Measurements from ENCODE around the gene TSPAN6.

Gene TSPAN6

DNA sequence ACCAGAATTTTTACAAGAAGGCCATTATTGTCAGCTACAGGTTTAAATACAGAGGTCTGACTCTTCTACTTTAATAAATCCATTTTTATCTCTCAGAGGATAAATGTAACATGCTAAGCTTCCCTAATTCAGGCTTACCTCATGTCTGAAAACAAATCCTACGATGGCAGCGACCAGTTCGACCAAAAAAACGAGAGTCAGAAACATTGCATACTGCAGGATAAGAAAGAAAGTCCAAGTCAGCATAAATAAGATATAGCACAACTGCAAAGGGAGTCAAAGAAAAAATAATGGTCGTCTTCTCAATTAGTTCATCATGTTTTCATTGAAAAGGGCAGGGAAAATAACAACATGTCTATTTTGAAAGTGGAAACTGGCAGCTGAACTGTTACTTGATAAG lies 1.6 kb downstream of the TSPAN6 start:
- TF ChIP-seq GATA2 (IDR thresholded peaks at IDR 0.05; ENCODE audit: low read depth, low read length) (no peak), GATA3 (IDR thresholded peaks at IDR 0.05; ENCODE audit: low read depth, low read length) (no peak)

DNA sequence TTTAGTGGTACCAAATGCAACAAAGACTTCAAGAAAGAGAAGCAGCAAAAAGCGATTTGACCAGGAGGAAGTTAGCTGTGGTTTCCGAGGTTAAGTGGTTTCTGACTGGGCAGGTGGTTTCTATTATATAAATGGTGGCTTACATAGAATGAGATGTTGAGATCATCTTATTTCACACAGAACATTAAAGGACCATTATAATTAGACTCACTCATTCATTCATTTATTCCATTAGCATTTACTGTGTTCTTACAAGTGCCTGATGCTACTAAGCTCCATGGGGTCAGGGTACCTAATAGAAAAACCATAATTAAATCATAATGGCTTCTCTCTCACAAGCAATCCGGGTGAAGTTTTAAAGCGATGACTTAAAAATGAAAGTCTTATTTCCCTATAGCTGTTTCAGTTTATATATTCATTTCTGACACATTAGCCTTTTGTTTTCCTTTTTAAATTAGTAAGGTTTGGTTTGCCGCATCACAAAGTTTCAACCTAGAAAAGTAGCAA lies 10.6 kb downstream of the TSPAN6 start:
- TF ChIP-seq GATA2 (IDR thresholded peaks at IDR 0.05; ENCODE audit: low read depth, low read length): no peak

DNA sequence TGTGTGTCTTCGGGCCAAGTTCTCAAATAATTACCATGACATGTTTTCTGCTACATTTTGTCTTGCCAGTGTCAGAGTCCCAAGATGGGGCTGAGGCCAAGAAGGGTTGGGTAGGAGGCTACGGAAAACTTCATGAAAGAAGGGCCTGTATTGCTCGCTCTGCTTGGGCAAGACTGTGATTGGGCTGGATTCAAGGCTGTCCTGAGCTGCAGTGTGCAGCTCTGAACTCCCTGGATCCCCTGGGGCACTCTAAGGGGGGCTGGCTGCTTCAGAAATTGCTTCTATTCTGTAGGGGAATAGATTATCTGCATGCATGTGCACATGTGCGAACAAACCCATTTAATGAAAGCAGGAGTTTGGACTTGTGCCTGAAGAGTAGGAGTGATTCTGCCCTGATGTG lies 13.6 kb downstream of the TSPAN6 start:
- TF ChIP-seq GATA3 (IDR thresholded peaks at IDR 0.05; ENCODE audit: low read depth, low read length): no peak
- TF ChIP-seq GATA2 (IDR thresholded peaks at IDR 0.05; ENCODE audit: low read depth, low read length): no peak

DNA sequence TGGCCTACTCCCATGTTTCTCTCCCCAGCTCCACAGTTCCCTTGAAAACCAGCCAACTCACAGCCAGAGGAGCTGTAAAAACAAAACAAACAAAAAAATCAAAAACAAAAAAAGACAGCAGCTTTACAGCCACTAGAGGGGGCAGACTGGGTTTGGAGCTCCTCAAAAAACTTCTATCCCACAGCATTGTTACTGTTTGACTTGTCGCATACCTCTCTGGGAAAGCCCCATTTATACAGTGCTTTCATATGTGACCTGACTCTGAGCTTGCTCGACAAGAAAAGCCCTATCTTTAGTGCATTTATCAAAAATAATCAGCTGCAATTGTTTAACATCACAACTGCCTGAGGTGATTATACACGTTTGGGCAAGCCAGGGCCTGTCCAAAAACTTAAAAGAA lies 21.6 kb downstream of the TSPAN6 start:
- TF ChIP-seq GATA2 (IDR thresholded peaks at IDR 0.05; ENCODE audit: low read depth, low read length): no peak
- TF ChIP-seq GATA3 (IDR thresholded peaks at IDR 0.05; ENCODE audit: low read depth, low read length): no peak

DNA sequence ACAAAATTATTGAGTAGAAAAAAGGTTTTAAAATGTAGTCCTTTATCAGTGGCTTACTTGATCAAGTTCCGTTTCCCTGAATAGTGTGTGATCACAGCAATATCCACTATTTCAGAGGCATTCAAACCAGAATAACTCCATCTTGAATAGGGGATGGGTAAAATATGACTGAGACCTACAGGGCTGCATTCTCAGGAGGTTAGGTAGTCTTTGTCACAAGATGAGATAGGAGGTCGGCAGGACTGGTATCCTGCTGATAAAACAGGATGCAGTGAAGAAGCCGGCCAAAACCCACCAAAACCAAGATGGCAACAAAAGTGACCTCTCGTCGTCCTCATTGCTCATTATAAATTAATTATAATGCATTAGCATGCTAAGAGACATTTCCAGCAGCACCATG lies 24.7 kb downstream of the TSPAN6 start:
- no peak for TF ChIP-seq GATA3 (IDR thresholded peaks at IDR 0.05; ENCODE audit: low read depth, low read length)
- no peak for TF ChIP-seq GATA2 (IDR thresholded peaks at IDR 0.05; ENCODE audit: low read depth, low read length)

DNA sequence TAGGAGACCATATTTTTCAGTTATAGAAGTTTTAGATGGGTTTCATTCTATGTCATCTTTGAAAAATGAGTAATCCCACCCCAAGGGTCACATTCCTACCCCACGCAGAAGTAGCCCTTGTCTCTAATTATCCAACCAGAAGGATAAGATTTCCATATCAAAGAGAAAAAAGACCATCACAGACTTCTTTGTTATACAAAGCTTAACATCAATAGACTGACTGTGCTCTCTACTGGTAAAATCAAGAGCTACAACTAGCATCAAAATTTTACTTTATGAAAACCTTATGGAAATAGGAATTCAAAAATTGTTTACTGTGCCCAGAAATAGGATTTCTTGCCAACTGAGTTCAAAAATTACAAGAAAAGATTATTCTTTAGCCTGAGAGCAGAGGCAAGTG lies 27.0 kb downstream of the TSPAN6 start:
- TF ChIP-seq GATA2 (IDR thresholded peaks at IDR 0.05; ENCODE audit: low read depth, low read length) (no peak), GATA3 (IDR thresholded peaks at IDR 0.05; ENCODE audit: low read depth, low read length) (no peak)

DNA sequence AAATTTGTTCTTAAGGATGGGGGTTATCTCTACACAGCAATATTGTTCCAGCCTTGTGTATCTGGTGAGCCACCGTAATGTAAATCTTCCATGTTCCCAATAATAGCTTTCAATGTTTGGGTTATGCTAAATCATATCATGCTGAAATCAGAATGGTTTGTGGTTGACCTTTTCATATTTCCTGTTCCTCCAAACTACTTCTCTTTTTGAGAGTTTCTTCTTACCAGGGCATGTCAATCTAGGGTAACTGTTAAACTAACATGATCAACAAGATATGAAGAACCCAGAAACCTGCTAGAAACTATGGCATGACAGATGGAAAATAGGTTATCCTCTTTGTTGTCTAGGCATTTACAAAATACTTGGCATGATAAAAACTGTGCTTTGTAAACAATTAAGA lies 29.9 kb downstream of the TSPAN6 start:
- TF ChIP-seq GATA2 (IDR thresholded peaks at IDR 0.05; ENCODE audit: low read depth, low read length) (no peak), GATA3 (IDR thresholded peaks at IDR 0.05; ENCODE audit: low read depth, low read length) (no peak)

DNA sequence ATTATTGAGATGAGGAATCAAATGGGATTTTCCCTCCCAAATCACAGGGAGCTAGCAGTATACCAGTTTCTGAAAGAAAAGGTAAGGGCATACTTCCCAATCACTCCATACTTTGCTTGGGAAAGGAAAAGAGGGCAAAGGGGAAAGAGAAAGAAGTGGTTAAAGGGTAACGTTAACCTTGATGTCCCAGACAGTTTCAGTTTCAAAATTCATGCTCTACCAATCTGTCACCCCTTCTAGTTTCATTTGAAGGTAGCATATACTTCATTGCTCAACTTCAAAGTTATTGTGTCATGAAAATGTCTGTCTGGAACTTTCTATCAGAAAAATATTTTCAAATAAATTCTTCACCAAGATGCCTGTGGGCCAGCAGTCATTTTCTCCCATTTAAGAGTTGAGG lies 35.8 kb downstream of the TSPAN6 start:
- TF ChIP-seq GATA3 (IDR thresholded peaks at IDR 0.05; ENCODE audit: low read depth, low read length) (no peak), GATA2 (IDR thresholded peaks at IDR 0.05; ENCODE audit: low read depth, low read length) (no peak)

DNA sequence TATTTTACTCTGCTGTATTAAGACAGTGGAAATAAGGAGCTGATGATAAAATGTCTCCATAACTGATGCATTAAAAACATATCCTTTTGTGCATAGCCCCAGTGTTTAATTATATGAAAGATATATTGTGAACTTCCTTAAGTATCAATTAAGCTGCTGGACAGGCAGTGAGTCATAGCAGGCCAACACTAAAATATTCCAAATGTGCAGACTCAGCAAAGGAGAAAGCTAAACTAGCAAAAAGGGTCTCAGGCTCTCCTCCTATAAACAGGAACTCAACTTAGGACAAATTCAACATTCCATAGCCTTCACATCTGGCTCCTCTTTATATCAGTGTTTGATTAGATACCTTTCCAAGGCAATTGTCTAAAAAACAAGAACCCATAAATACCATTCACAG lies 36.3 kb downstream of the TSPAN6 start:
- TF ChIP-seq GATA3 (IDR thresholded peaks at IDR 0.05; ENCODE audit: low read depth, low read length) (no peak), GATA2 (IDR thresholded peaks at IDR 0.05; ENCODE audit: low read depth, low read length) (no peak)

DNA sequence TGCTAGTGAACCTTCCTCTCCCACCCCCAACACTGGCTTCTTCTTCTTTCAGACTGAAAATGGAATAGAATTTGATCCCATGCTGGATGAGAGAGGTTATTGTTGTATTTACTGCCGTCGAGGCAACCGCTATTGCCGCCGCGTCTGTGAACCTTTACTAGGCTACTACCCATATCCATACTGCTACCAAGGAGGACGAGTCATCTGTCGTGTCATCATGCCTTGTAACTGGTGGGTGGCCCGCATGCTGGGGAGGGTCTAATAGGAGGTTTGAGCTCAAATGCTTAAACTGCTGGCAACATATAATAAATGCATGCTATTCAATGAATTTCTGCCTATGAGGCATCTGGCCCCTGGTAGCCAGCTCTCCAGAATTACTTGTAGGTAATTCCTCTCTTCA lies 37.1 kb downstream of the TSPAN6 start:
- TF ChIP-seq GATA3 (IDR thresholded peaks at IDR 0.05; ENCODE audit: low read depth, low read length): no peak
- no peak for TF ChIP-seq GATA2 (IDR thresholded peaks at IDR 0.05; ENCODE audit: low read depth, low read length)

DNA sequence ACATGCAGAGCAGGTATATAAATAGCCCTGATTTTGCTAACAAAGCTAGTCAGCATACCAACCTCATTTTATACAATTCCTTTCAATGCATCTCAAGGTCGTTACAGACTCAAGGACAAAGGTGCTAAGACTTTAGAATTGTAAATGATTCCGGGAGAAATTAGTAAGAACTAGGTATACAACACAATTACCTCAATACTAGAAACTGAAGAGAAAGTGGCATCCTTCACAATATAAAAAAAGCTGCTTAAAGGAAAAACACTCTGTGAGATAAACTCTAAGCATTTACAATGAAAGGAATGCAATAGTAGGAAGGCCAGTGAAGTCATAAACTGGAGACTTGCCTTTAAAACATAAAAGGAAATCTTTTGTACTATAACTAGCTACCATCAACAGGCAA lies 40.0 kb downstream of the TSPAN6 start:
- TF ChIP-seq GATA2 (IDR thresholded peaks at IDR 0.05; ENCODE audit: low read depth, low read length): no peak
- no peak for TF ChIP-seq GATA3 (IDR thresholded peaks at IDR 0.05; ENCODE audit: low read depth, low read length)

DNA sequence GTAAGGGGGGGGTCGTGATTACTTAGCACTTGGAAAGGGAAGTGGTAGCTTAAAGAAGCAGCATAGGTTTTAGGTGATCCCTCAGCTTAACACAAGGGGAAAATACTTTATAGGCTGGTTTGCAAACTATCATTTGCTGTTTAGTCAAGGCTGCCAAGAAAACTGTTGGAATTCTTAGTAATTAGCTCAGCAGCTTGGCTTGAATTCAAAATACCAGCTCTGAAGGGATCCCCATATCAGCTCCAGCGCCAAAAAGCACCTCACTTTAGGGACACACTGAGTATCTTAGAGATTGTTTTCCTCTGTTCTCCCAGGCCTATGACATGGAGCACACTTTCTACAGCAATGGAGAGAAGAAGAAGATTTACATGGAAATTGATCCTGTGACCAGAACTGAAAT lies 43.0 kb downstream of the TSPAN6 start:
- TF ChIP-seq GATA2 (IDR thresholded peaks at IDR 0.05; ENCODE audit: low read depth, low read length): no peak
- no peak for TF ChIP-seq GATA3 (IDR thresholded peaks at IDR 0.05; ENCODE audit: low read depth, low read length)

DNA sequence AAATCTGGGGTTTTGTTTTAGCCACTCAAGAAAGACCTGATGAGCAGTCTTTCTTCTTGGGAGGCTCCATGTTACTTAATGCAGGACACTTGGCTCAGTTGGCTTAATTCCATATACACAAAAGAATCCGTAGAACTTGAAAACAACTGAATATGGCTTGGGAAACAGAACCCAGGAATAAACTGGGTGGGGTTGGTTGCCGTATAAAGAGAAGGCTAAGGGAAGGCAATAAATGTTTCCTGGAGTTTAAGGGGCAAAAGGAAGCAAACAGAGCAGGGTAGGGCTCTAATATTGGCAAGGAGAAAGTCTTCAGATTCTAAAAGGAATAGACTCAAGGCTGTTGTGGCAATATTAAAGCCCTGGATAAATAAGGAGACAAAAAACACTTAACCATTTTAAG lies 43.5 kb downstream of the TSPAN6 start:
- no peak for TF ChIP-seq GATA2 (IDR thresholded peaks at IDR 0.05; ENCODE audit: low read depth, low read length)
- no peak for TF ChIP-seq GATA3 (IDR thresholded peaks at IDR 0.05; ENCODE audit: low read depth, low read length)

DNA sequence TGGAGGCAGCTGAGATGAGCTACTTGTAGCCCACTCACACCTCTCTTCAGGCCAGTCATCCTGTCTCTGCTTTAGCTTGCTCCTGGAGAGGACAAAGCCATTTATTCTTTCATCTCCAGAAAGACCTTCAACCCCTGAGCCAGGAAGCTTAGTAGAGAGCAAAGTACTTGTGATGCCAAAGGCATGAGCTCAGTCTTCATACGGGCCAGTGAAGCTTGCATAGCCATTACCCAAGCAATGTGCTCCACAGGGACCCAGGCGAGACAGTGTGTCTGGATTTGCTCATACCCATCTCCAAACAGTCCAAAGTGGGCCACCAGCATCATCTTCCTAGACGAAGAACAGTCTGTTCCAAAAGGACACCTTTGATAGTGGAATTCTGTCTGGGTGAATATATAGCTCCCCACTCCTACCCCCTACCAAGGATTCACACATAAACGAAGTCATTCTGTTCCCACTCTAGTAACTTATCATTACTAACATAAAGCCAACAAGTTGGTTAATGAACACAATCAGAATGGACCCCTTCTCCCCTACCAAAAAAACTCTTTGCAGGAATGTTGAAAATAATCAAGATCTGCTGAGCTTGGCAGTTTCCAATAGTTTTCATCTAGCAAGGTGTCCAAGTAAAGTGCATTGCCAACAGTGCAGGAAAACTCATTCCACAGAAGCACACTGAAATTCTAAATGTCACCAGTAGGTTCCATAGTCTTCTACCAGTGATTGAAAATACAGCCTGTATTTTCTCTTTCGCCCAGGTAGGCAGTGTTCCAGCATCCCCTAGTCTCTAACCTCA lies 45.2 kb downstream of the TSPAN6 start:
- TF ChIP-seq GATA3 (IDR thresholded peaks at IDR 0.05; ENCODE audit: low read depth, low read length): no peak
- no peak for TF ChIP-seq GATA2 (IDR thresholded peaks at IDR 0.05; ENCODE audit: low read depth, low read length)

DNA sequence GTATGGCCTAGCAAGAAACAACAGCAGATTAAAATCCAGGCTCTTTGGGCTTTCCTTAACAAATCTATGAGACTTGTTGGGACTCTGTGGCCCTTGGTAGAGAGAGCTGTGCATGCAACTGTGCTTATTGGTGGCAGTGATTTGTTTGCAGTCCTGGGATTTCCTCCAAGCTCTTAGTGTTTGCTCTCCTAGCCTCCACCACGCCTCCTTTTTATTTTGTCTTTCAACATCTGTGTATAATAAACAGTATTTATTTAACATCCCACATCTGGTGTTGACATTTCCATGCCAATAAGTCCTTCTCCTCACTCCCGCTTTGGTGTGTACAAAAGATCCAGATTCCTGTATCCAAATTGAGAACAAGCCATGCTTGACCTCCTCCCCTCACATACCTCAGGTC lies 48.7 kb downstream of the TSPAN6 start:
- TF ChIP-seq GATA2 (IDR thresholded peaks at IDR 0.05; ENCODE audit: low read depth, low read length) (no peak), GATA3 (IDR thresholded peaks at IDR 0.05; ENCODE audit: low read depth, low read length) (no peak)

DNA sequence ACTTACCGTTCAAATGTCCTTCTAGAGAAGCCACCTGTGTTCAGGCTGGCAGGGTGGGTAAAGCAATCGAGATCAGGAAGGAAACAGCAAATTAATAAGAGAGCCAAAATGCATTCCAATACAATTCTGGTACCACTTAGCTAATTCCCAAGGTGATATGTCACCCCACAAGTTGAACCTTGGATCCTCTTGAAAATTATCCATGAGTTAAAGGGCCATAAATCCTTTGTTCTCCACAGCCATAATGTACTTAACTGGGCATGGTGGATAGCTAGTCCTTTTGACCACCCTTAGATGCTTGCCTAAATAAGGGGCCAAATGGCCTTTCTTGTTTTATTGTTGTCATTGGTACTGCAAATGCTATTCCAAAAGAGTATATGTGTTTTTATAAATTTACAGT lies 49.9 kb downstream of the TSPAN6 start:
- TF ChIP-seq GATA3 (IDR thresholded peaks at IDR 0.05; ENCODE audit: low read depth, low read length) (no peak), GATA2 (IDR thresholded peaks at IDR 0.05; ENCODE audit: low read depth, low read length) (no peak)
